Breast epithelium (tissue), 3 donors: ENCODE measurements around the gene CCDC91.

ENCODE experiments used
- POLR2A ChIP-seq: fragments of 450-650 bp; IDR thresholded peaks from one replicate; pipeline ENCODE4 v1.6.1; 2016; ENCODE audit warnings: antibody characterized with exemption, mild to moderate bottlenecking, moderate library complexity
- TF ChIP-seq, protein P1 (sequence below), 3 donors: fragments of 450-650 bp; IDR thresholded peaks; one replicate each; pipeline ENCODE4 v1.5.1; 2016 to 2017; ENCODE audit warnings: antibody characterized with exemption in 3 of 3, mild to moderate bottlenecking in 3 of 3, moderate library complexity in 3 of 3

DNA sequence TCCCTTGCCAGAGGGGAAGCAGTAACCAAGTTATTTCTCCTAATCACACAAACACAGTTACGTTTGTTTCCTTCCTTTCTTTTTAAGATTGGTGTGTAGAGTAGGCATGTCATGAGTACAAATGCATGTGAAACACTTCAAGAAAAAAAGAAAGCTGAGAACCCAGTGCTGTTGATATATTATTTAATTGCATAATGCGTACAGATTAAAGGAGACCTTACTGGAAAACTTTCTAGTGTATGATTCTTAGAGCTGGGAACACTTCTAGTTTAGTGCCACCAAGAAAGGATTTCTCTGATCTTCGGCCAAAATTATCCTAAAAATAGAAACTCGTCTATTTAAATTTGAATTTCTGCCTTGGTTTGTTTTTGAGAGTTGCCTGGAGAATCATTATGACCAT, 365.5 kb downstream of the CCDC91 start:
- TF ChIP-seq, protein P1, sequence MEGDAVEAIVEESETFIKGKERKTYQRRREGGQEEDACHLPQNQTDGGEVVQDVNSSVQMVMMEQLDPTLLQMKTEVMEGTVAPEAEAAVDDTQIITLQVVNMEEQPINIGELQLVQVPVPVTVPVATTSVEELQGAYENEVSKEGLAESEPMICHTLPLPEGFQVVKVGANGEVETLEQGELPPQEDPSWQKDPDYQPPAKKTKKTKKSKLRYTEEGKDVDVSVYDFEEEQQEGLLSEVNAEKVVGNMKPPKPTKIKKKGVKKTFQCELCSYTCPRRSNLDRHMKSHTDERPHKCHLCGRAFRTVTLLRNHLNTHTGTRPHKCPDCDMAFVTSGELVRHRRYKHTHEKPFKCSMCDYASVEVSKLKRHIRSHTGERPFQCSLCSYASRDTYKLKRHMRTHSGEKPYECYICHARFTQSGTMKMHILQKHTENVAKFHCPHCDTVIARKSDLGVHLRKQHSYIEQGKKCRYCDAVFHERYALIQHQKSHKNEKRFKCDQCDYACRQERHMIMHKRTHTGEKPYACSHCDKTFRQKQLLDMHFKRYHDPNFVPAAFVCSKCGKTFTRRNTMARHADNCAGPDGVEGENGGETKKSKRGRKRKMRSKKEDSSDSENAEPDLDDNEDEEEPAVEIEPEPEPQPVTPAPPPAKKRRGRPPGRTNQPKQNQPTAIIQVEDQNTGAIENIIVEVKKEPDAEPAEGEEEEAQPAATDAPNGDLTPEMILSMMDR (IDR thresholded peaks at IDR 0.05) = no peak
- no peak for TF ChIP-seq POLR2A
